ENCODE results near the gene IDH2.
"Not testable (repeated sequence)": the region's sequence is repeated elsewhere in the genome, so short reads cannot be mapped to it uniquely, and the experiment has no call there.

The IDH2 gene

DNA sequence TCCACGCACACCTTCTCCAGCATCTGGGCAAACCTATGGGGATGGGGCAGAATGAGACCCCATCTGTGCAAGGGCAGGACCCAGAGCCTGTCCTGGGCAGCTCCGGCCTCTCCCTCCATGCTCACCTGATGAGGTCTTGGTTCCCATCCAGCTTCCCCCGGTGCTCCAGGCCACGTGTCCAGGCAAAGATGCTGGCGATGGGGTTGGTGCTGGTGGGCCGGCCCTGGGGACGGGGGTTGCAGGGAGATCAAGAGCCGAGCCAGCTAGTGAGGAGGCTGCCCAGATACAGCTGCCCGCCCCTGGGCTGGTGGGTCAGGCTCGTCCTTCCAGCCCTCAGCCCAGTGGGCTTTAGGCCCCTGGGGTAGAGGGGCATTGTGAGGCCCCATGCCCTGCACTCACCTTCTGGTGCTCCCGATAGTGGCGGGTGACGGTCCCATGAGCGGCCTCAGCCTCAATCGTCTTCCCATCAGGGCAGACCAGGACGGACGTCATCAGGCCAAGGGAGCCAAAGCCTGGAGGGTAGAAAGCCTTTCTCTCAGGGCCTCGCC, 17.3 kb downstream of the IDH2 start:
- no peak for DNase-seq (ENCODE audit: low read depth)

DNA sequence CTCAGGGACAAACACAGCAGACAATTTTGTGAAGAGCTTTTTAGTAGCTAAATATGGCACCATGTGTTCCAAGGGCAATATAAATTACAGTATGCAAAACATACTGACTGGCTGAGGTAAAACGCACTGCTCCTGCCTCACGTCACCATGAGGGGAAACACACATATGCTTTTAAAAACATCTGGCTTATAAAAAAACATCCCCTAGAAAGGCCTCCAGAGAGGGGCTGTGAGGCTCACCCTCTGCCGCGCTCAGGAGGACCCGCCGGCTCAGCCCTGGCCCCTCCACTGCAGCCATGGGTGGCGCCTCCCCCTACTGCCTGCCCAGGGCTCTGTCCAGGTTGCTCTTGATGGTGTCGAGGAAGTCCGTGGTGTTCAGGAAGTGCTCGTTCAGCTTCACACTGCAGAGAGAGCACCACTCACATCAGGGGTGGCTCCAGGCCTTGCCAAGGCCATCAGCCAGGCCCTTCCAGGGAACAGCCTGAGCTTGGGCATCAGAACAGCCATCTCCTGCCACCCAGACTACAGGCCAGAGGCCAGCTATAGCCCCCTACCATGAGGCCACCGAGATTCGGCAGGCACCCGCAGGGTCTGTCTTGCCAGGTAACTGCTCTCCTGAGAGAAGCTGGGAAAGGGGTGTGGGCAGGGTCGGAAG, 18.2 kb downstream of the IDH2 start:
- DNase-seq (ENCODE audit: low read depth), result no peak

DNA sequence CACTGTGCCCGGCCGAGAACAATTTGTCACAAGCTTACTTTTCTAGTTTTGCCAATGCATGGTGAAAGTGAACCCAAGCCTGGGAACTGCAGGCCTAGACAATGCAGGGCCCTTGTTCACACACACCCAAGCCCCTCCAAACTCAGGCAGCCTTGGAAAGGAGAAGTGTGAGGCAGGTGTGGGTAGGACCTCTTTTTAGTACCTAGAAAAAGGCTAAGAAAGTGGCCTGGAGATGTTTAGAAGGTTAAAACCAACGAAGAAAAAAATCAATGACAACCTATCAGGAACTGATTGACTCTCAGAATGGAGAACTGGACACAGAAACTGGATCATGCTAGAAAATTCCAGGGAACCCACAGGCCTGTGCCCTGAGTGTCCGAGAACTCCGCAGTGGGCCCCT, 18.8 kb downstream of the IDH2 start:
- DNase-seq (ENCODE audit: low read depth), result no peak

DNA sequence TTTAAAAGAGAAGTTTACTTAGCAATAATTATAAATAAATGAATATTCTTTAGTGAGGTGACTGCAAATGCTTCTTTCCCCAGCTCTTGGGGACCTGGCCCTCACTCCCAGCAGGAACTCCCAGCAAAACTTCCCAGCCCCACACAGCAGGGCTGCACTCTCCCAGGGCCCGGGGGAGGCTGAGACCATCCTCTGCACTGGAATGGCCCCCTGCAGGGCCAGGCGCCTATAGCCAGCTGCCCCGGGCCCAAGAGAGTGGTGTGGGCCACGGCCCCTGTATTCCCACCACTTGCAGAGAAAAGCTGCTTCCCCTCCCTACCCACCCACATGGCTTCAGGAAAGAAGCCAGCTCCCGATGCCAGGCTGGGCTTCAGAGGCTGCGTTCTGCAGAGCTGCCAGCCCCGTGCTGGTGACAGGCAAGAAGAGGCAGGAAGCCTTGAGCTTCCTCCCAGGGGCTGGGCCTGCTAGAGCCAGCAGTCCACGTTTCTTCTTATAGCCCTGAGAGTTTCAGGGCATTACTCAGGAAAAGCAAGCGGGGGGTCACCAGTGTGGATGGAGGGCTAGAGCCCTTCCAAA, 20.0 kb downstream of the IDH2 start:
- no peak for DNase-seq (ENCODE audit: low read depth)

DNA sequence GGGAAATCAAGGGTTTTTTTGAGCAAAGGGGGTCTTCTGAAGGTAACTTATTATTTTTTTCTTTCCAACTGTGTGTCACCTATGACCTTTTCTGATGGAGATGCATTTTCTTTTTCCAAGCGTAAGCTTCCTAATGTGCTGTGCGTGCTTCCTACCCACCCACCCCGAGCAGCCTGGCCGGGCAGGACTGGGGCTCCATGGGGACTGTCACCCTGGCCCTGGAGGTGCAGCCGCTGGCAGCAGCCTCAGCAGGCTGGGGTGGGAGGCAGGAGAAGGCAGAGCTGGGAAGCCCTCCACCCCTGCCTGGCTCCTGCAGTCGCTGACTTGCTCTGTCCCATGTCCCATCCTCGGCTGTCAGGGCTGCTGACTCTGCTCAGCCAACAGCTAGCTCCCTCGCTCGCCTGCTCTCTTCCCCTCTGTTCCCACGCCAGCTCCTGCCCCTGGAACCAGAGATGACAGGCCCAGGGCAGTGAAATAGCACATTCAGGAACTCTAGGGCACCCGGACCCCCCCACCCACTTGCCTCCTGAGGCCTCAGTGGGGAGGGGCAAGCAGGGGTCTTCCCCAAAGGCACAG, 21.4 kb downstream of the IDH2 start:
- no peak for DNase-seq (ENCODE audit: low read depth)

DNA sequence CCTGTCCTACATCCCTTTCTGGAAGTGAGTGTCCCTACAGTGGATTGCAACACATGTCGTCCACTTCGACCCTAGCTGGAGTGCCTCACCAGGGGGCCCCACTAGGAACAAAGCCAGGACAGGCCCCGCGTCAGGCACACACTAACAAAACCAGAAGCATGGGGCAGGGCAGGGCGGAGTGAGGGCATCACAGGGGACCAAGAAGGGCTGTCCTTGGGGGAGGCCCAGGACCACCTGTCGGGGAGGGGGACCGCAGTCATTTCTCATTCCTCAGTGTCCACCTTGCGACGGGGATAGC, 21.9 kb downstream of the IDH2 start:
- DNase-seq (ENCODE audit: low read depth), result no peak

DNA sequence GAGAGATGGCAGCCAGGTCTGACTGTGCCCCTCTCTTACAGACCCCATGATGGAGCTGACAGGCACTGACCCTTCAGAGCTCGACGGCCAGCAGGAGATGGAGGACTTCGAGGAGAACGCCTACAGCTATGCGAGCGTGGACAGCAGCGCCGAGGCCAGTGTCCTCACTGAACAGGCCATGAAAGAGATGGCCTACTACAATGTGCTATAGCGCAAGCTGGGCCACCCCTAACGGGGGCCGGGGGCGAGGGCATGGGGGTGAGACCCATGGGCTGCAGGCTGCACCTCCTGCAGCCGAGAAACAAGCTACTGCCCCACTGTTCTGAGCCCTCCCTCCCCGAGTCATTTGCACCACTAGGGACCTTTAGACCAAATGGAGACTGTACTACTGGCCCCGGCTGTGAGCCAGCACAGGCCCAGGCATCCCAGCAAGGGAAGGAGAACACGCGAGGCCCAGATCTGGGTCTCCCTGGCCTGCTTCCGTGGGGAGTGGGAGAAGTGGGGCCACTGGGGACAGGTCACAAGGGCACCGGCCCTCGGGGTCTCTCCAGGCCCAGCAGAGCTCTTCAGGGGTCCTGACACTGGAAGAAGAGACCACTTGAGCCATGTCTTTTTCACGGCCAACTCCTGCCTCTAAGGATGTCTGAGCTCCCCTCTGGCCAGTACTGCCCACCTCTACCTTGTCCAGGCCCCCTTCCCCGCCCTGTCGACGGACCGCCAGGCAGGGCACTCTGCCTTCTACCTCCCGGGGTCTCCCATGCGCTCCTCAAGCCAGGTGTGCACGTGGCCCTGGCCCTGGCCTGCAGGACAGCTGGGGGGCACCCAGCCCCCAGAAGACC, 22.4 kb downstream of the IDH2 start:
- no peak for DNase-seq (ENCODE audit: low read depth)

DNA sequence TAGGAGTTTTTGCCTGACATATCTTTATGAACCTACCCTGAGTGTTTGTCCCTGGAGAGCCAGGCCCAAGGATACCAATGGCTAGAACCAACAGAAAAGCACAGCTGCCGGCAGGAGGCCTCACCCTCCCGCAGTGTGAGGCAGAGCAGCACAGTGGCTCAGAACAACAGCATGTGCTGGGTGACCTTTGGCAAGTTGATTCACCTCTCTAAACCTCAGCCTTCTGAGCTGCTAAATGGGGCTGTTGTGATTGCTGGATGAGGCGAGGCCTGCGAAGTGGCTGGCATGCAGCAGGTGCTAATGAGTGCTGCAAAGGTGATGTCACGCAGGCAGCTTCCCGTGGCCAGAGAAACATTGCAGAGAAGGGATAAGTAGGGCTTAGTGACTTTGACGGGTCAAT, 23.3 kb downstream of the IDH2 start:
- DNase-seq (ENCODE audit: low read depth), result no peak

DNA sequence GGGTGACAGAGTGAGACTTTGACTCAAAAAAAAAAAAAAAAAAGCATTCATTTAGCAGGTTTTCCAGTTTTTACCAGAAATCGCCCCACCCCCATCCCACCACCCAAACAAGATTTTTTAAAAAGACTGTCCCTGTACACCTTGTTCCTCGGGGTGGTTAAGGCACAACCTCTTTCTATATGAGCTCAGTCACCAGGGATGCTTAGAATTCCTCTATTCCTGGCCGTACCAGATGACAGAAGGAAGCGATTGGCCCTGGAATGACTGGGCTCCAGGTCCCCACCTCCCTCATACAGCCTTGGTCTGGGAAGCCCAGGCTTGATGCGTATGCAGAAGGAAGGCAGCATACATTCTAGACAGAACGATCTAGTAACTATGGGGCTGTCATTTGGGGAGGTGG, 25.6 kb downstream of the IDH2 start:
- DNase-seq (ENCODE audit: low read depth), result no peak

DNA sequence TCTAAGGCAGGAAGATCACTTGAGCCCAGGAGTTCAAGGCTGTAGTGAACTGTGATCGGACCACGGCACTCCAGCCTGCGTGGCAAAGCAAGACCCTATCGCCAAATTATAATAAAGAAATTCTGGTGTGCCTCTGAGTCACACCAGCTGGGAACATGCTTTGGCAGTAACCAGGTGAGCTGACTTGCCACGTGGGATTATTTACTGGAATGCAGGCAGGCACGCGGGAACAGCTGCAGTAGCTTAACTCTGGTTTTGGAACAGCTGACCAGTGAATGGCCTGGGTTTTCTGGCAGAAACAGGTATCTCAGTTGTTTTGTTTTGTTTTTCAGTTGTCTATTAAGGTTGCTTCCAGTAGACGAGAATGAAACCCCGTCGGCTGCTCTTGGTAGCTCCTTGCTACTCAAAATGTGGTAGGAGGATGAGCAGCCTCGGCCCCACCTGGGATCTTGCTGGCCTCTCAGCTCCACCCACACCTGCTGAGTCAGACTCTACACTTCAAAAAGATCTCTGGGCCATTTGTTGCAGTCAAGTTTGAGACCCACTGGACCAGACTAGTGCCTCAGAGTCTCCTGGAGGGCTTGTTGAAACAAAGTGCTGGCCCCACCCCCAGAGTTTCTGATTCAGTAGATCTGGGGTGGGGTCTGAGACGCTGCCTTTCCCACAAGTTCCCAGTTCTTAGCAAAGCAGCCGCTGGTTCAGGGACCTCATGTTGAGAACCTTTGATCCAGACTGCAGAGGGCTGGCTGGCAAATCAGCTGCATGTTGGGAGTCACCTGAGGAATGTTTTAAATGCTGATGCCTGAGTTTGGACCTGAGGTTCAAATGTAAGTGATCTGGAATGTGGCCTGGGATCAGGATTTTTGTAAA, 26.6 kb downstream of the IDH2 start:
- DNase-seq (ENCODE audit: low read depth), result no peak

DNA sequence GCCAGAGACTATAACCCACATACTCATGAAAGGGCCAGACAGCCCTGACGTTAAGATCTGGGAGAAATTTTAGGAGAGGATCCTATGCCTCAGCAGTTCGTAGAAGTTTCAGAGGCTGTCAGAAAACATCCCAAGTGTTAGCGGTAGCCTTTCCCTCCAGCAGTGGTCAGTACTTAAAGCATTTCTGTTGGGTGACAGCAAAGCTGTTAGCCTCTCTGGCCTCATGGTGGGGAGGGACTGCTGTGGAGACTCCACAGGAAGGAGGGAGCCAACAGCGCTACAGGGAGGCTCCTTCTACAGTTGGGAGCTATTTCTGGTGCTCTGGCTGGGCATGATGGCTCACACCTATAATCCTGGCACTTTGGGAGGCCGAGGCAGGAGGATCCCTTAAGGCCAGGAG, 27.4 kb downstream of the IDH2 start:
- no peak for DNase-seq (ENCODE audit: low read depth)

DNA sequence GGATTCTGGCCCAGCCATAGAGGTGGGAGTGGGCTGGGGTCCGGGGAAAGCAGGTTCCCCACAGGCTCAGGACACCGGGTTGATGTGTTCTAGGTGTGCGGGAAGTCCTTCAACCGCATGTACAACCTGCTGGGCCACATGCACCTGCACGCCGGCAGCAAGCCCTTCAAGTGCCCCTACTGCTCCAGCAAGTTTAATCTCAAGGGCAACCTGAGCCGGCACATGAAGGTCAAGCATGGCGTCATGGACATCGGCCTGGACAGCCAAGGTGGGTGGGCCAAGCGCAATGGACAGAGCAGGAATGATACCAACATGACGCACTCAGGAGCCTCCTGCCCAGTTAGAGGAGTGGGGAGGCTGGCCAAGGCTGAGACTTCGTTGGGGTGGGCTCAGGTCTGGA, 28.2 kb downstream of the IDH2 start:
- no peak for DNase-seq (ENCODE audit: low read depth)

DNA sequence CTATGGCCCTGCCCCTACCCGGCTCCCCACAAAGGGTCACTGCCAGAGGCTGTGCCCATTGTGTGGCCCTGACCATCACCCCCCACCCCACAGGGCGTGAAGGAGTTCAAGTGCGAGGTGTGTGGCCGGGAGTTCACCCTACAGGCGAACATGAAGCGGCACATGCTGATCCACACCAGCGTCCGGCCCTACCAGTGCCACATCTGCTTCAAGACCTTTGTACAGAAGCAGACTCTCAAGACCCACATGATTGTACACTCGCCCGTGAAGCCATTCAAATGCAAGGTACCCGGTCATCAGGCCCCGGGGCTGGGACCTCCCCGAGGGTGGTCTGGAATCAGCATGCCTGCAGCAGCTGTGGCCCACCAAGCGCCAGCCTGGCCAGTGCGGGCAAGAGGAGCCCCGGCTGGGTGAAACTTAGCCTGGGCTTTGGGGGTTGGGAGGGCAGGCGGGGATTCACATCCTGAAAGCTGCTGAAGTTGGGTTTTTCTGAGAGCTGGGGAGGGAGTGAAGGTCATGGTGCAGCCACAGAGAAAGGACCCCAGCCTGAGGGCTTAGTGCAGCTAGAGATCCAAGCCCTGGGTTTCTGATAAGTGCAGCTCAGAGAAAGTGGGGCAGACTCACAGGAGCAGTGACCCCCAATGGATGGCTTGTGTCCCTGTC, 29.2 kb downstream of the IDH2 start:
- no peak for DNase-seq (ENCODE audit: low read depth)

DNA sequence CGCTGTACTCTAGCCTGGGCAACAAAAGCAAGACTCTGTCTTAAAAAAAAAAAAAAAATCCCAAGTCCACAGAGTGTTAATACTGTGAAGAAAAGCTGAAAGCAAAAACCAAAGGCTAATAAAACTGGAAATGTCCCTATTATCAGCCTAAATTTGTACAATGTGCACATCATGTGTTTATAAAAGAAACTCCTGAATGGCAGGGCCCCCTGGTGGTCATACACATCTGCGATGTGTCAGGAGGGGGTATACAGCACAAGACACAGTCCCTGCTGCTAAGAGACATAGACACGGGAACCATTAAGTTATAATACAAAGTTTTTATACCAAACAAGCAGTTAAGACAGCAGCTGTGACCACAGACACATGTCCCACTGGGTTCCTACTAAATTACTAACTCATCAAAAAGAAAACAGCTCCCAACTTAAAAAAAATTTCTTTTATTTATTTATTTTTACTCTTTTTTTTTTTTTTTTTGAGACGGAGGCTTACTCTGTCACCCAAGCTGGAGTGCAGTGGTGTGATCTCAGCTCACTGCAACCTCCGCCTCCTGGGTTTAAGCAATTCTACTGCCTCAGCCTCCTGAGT, 31.0 kb downstream of the IDH2 start:
- DNase-seq (ENCODE audit: low read depth), result peak; percentile 85

DNA sequence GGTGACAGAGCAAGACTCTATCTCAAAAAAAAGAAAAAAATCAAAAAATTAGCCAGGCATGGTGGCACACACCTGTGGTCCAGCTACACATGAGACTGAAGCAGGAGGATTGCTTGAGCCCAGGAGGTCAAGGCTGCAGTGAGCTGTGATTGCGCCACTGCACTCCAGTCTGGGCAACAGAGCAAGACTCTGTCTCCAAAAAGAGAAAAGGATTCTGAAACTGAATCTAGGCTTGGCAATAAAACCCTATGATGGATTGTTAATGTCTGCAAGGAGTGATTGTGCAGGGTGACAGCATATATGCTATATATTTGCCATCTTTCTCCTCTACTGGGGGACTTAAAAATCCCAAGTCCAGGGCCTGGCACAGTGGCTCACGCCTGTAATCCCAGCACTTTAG, 31.6 kb downstream of the IDH2 start:
- DNase-seq (ENCODE audit: low read depth), result not testable (repeated sequence)

DNA sequence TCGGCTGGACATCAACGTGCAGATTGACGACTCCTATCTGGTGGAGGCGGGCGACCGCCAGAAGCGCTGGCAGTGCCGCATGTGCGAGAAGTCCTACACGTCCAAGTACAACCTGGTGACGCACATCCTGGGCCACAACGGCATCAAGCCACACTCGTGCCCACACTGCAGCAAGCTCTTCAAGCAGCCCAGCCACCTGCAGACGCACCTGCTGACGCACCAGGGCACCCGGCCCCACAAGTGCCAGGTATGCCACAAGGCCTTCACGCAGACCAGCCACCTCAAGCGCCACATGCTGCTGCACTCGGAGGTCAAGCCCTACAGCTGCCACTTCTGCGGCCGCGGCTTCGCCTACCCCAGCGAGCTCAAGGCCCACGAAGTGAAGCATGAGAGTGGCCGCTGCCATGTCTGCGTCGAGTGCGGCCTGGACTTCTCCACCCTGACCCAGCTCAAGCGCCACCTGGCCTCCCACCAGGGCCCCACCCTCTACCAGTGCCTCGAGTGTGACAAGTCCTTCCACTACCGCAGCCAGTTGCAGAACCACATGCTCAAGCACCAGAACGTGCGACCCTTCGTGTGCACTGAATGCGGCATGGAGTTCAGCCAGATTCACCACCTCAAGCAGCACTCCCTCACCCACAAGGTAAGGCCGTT, 34.2 kb downstream of the IDH2 start:
- no peak for DNase-seq (ENCODE audit: low read depth)

DNA sequence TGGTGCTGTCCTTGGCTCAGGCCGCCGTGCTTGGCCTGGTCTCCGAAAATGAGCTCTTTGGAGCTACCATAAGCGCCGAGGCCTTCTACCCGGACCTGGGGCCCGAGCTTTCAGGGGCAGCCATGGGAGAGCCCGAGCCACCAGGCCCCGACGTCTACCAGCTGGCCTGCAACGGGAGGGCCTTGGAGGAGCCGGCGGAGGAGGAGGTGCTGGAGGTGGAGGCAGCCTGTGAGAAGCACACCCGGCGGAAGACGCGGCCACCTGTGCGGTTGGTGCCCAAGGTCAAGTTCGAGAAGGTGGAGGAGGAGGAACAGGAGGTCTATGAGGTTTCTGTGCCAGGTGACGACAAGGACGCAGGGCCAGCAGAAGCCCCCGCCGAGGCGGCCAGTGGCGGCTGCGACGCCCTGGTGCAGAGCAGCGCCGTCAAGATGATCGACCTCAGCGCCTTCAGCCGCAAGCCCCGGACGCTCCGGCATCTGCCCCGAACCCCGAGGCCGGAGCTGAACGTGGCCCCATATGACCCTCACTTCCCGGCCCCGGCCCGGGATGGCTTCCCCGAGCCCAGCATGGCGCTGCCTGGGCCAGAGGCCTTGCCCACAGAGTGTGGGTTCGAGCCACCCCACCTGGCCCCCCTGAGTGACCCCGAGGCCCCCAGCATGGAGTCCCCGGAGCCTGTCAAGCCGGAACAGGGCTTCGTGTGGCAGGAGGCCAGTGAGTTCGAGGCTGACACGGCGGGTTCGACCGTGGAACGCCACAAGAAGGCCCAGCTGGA, 34.9 kb downstream of the IDH2 start:
- no peak for DNase-seq (ENCODE audit: low read depth)

DNA sequence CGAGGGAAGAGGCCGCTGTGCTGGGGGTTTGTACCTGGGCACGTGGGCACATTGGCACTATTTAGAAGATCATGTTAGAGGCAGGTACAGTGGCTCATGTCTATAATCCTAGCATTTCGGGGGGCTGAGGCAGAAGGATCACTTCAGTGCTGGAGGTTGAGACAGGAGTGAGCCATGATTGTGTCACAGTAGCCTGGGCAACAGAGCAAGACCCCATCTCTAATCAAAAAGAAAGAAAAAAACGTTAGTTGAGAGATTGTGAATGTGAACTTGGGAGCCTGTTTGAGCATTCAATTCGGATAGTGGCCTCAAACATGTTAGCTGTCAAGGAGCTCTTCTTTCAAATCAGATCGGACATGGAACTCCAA, 36.6 kb downstream of the IDH2 start:
- DNase-seq (ENCODE audit: low read depth), result no peak

DNA sequence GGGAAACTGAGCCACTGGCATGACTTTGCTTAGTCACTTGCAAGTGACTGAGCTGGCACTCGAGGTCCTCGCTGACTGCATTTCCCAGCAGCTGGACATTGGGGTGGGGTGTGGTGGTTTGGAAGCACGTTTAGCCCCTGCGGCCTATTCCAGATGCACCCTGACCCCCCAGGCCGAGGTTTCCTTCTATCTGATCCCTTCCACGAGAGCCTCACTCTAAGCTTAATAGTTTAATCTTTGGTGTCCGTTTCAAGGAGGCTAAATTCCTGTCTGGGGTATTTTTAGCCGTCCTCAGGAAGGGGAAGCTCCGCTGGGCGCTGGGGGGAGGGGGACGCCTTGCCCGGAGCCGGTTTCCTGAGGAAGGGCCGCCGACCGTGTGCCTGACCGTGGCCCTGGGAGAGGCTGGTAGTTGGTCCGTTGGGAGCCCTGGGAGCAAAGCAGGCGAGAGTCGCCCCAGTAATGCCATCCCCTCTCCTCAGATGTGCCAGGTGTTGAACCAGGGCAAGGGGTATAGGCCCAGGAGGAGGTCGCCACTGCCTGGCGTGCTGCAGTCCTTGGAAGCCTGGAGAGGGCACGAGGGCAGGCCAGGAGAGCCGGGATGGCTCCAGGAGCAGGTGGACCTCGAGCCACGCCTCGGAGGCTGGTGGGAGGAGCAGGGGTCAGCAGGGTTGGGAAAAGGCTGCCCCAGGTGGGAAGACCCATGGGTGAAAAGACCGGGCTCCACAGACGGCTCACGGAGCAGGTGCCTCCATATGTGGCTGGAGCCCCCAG, 37.2 kb downstream of the IDH2 start:
- DNase-seq (ENCODE audit: low read depth), result no peak

Measured in ELR (cell line).